H1 (cell line): ENCODE data around the gene SH2D7. TPM values are rescaled to one million over a fixed set of nuclear protein-coding genes. Genes with fewer than 3 reads are reported as not detected.

Experiments
- CTCF ChIA-PET: fragments of 300-600 bp; sonication (Branson Sonifier 250); formaldehyde crosslinking; loops from one replicate; lab custom pipeline; 2021; ENCODE audit not compliant: partially characterized antibody; lab: Charles Lee
- POLR2A ChIA-PET: fragments of 300-600 bp; sonication (Branson Sonifier 250); formaldehyde crosslinking; loops from one replicate; lab custom pipeline; 2021; ENCODE audit warnings: inconsistent platforms; ENCODE audit not compliant: partially characterized antibody; lab: Charles Lee
- DNase-seq, 2 experiments: peaks; one replicate each; pipeline versions ENCODE4 v3.0.0 to v3.0.0-alpha.2; 2010 to 2022; ENCODE audit warnings: low spot score in 2 of 2, low read depth in 1 of 2, mixed read lengths in 1 of 2
- FAIRE-seq: peaks from 2 replicates; lab custom pipeline; 2011; peaks lifted over from hg19 to GRCh38; lab: Jason Lieb, UNC
- H2AFZ ChIP-seq: 2 replicates; pipeline ENCODE4 v1.8.1; 2012; ENCODE audit warnings: low read length, inconsistent platforms
- H2AK5ac ChIP-seq: 2 replicates; pipeline ENCODE4 v1.6.1; 2013; ENCODE audit warnings: low read depth, low read length
- H2BK120ac ChIP-seq: replicated peaks from 2 replicates; pipeline ENCODE3; 2013; ENCODE audit warnings: low read depth, low read length, inconsistent platforms
- H2BK12ac ChIP-seq: 2 replicates; pipeline ENCODE4 v1.6.1; 2013; ENCODE audit warnings: low read depth, low read length
- H2BK15ac ChIP-seq: 2 replicates; pipeline ENCODE4 v1.6.1; 2013; ENCODE audit warnings: low read length
- H2BK20ac ChIP-seq: 2 replicates; pipeline ENCODE4 v1.6.1; 2013; ENCODE audit warnings: low read length
- H2BK5ac ChIP-seq: 2 replicates; pipeline ENCODE4 v1.6.1; 2013; ENCODE audit warnings: low read depth, low read length
- H3K14ac ChIP-seq: 2 replicates; pipeline ENCODE4 v1.6.1; 2013; ENCODE audit warnings: inconsistent platforms; ENCODE audit not compliant: insufficient read length
- H3K18ac ChIP-seq: 2 replicates; pipeline ENCODE4 v1.6.1; 2013; ENCODE audit warnings: low read length; ENCODE audit errors: extremely low read depth
- H3K23ac ChIP-seq: 2 replicates; pipeline ENCODE4 v1.6.1; 2013; ENCODE audit warnings: inconsistent platforms; ENCODE audit not compliant: insufficient read length
- H3K23me2 ChIP-seq: 2 replicates; pipeline ENCODE4 v1.6.1; 2013; ENCODE audit warnings: low read depth, low read length
- H3K27ac ChIP-seq: 2 replicates; pipeline ENCODE4 v1.6.1; 2011; ENCODE audit warnings: low read depth, low read length, inconsistent platforms
- H3K27me3 ChIP-seq, 4 experiments: replicated peaks in 1 of 4; 1 replicate in 1 of 4; 2 replicates in 3 of 4; pipeline versions ENCODE4 v1.6.1 to v1.8.1; 2011 to 2013; ENCODE audit warnings: low read length in 3 of 4, mild to moderate bottlenecking in 3 of 4, inconsistent platforms in 2 of 4, mixed read lengths in 2 of 4, moderate library complexity in 1 of 4; ENCODE audit not compliant: control insufficient read depth in 3 of 4, insufficient read depth in 3 of 4; ENCODE audit errors: extremely low read depth in 1 of 4
- H3K36me3 ChIP-seq, 4 experiments: 2 replicates each; pipeline versions ENCODE4 v1.6.1 to v1.8.1; 2011 to 2013; ENCODE audit warnings: mild to moderate bottlenecking in 4 of 4, low read length in 3 of 4, moderate library complexity in 2 of 4, control low read depth in 1 of 4, inconsistent platforms in 1 of 4; ENCODE audit not compliant: insufficient read depth in 4 of 4, control insufficient read depth in 2 of 4
- H3K4ac ChIP-seq: replicated peaks from 2 replicates; pipeline ENCODE3; 2013; ENCODE audit warnings: low read length, low read depth, mixed read lengths, inconsistent platforms; ENCODE audit not compliant: insufficient read length
- H3K4me1 ChIP-seq, 4 experiments: replicated peaks in 1 of 4; 1 replicate in 1 of 4; 2 replicates in 3 of 4; pipeline versions ENCODE4 v1.6.1 to v1.8.1; 2011 to 2013; ENCODE audit warnings: low read length in 3 of 4, inconsistent platforms in 2 of 4, mixed read lengths in 1 of 4; ENCODE audit not compliant: insufficient read depth in 4 of 4, control insufficient read depth in 3 of 4
- H3K4me2 ChIP-seq, 2 experiments: 2 replicates each; pipeline versions ENCODE4 v1.6.1 to v1.8.1; 2011 to 2013; ENCODE audit warnings: low read depth in 2 of 2, low read length in 2 of 2, control low read depth in 1 of 2, inconsistent platforms in 1 of 2, mild to moderate bottlenecking in 1 of 2; ENCODE audit not compliant: insufficient read depth in 1 of 2
- H3K4me3 ChIP-seq, 4 experiments: fragments of 200-600, 300-600 bp in 1 of 4; sonication (generic), shearing (Covaris generic), sonication (Bioruptor Twin) in 1 of 4; 2 replicates each; pipeline versions ENCODE4 v1.5.1 to v1.8.1; 2011 to 2016; ENCODE audit warnings: low read length in 4 of 4, low read depth in 3 of 4, control low read depth in 2 of 4, inconsistent platforms in 2 of 4, mild to moderate bottlenecking in 2 of 4, mixed read lengths in 1 of 4, moderate library complexity in 1 of 4; ENCODE audit not compliant: insufficient read depth in 2 of 4; ENCODE audit errors: extremely low read depth in 1 of 4
- H3K56ac ChIP-seq: replicated peaks from 2 replicates; pipeline ENCODE3; 2013; ENCODE audit warnings: low read depth, mild to moderate bottlenecking, mixed read lengths, low read length, inconsistent platforms; ENCODE audit not compliant: insufficient read length
- H3K79me1 ChIP-seq: 2 replicates; pipeline ENCODE4 v1.6.1; 2013; ENCODE audit warnings: low read depth, low read length, control low read depth
- H3K79me2 ChIP-seq, 2 experiments: 2 replicates each; pipeline versions ENCODE4 v1.6.1 to v1.8.1; 2012 to 2013; ENCODE audit warnings: low read length in 2 of 2, mild to moderate bottlenecking in 2 of 2, inconsistent platforms in 1 of 2; ENCODE audit not compliant: insufficient read depth in 2 of 2, control insufficient read depth in 1 of 2
- H3K9ac ChIP-seq, 4 experiments: replicated peaks in 1 of 4; 1 replicate in 1 of 4; 2 replicates in 3 of 4; pipeline versions ENCODE4 v1.6.1 to v1.8.1; 2011 to 2013; ENCODE audit warnings: low read depth in 3 of 4, low read length in 3 of 4, control low read depth in 2 of 4, mild to moderate bottlenecking in 2 of 4, moderate library complexity in 2 of 4, inconsistent platforms in 1 of 4; ENCODE audit errors: extremely low read depth in 1 of 4
- H3K9me3 ChIP-seq, 2 experiments: 2 replicates each; pipeline versions ENCODE4 v1.6.1 to v1.8.1; 2012 to 2013; ENCODE audit warnings: mild to moderate bottlenecking in 2 of 2, moderate library complexity in 2 of 2, control low read depth in 1 of 2, inconsistent platforms in 1 of 2, low read depth in 1 of 2, low read length in 1 of 2, mixed read lengths in 1 of 2; ENCODE audit not compliant: insufficient read depth in 2 of 2
- H4K20me1 ChIP-seq, 2 experiments: replicated peaks in 1 of 2; 2 replicates each; pipeline versions ENCODE3 to v1.8.1; 2011 to 2013; ENCODE audit warnings: inconsistent platforms in 2 of 2, low read length in 2 of 2, mild to moderate bottlenecking in 1 of 2; ENCODE audit not compliant: insufficient read depth in 2 of 2, control insufficient read depth in 1 of 2
- H4K5ac ChIP-seq: 2 replicates; pipeline ENCODE4 v1.6.1; 2013; ENCODE audit warnings: low read length, low read depth, mixed read lengths, inconsistent platforms; ENCODE audit not compliant: insufficient read length
- H4K8ac ChIP-seq: 2 replicates; pipeline ENCODE4 v1.8.0; 2013; ENCODE audit warnings: mild to moderate bottlenecking, moderate library complexity, low read length, inconsistent platforms; ENCODE audit not compliant: insufficient read depth; ENCODE audit errors: extremely low read depth
- H4K91ac ChIP-seq: replicated peaks from 2 replicates; pipeline ENCODE3; 2013; ENCODE audit warnings: low read length, mixed read lengths, inconsistent platforms; ENCODE audit not compliant: insufficient read length
- CTCF ChIP-seq, 3 experiments: IDR thresholded peaks; 1 replicate in 2 of 3; 2 replicates in 1 of 3; pipeline versions ENCODE4 v1.5.1 to v1.6.1; 2011; ENCODE audit warnings: low read length in 3 of 3, mild to moderate bottlenecking in 3 of 3, inconsistent platforms in 2 of 3, low read depth in 1 of 3, moderate library complexity in 1 of 3; ENCODE audit not compliant: insufficient read depth in 1 of 3; ENCODE audit errors: control extremely low read depth in 1 of 3
- JUN ChIP-seq: IDR thresholded peaks from 2 replicates; pipeline ENCODE4 v1.6.1; 2011; ENCODE audit warnings: low read depth, mild to moderate bottlenecking, improper control_type of control experiment, low read length
- KDM1A ChIP-seq: fragments of 200-600, 300-600 bp; sonication (generic); IDR thresholded peaks from 2 replicates; pipeline ENCODE4 v1.7.1; 2016; ENCODE audit warnings: mild to moderate bottlenecking, low read length, borderline replicate concordance
- MAX ChIP-seq: IDR thresholded peaks from 2 replicates; pipeline ENCODE4 v1.6.1; 2012; ENCODE audit warnings: inconsistent platforms
- POLR2AphosphoS5 ChIP-seq: IDR thresholded peaks from 2 replicates; pipeline ENCODE4 v1.6.1; 2011; ENCODE audit warnings: low read depth, low read length
- POU5F1 ChIP-seq: IDR thresholded peaks from 2 replicates; pipeline ENCODE4 v1.6.1; 2011; ENCODE audit warnings: low read depth, mild to moderate bottlenecking, low read length, moderate library complexity
- SIRT6 ChIP-seq: IDR thresholded peaks from one replicate; pipeline ENCODE4 v1.7.1; 2012; ENCODE audit warnings: low read length, inconsistent platforms
- TCF12 ChIP-seq: IDR thresholded peaks from 2 replicates; pipeline ENCODE4 v1.6.1; 2011; ENCODE audit warnings: low read depth, mild to moderate bottlenecking, low read length
- WGBS, 2 experiments: shearing (Covaris generic) in 1 of 2; methylation state at CpG; one replicate each; pipeline versions ENCODE4 v1.1.6 to v1.1.7; 2013 to 2015; ENCODE audit warnings: low lambda C conversion rate in 2 of 2, mixed read lengths in 2 of 2, inconsistent platforms in 1 of 2, low coverage in 1 of 2, missing lambda C conversion rate in 1 of 2; ENCODE audit not compliant: insufficient replicate concordance in 2 of 2, insufficient coverage in 1 of 2, insufficient read length in 1 of 2; ENCODE audit errors: extremely low coverage in 1 of 2, missing lambda C conversion rate in 1 of 2; 5-methylcytosine and 5-hydroxymethylcytosine counted together
- polyA plus RNA-seq, 7 experiments: library from polyadenylated mRNA; depleted of rRNA in 3 of 7; stranded (reverse) in 5 of 7; unstranded in 2 of 7; fragments of >200 nt in 5 of 7; fragments of 200-250 nt in 2 of 7; gene quantifications; 1 replicate in 5 of 7; 2 replicates in 1 of 7; 4 replicates in 1 of 7; pipeline versions ENCODE4 v1.2.1 to v1.2.3, GENCODE V29; 2011 to 2013; ENCODE audit warnings: missing spikeins in 2 of 7, mixed read lengths in 2 of 7
- total RNA-seq: library from RNA; stranded (reverse); fragmentation: NEBNext Ultra II Directional; extraction: Animal tissue kit (Norgen Biotek cat#: 25700); gene quantifications from 2 replicates; pipeline ENCODE4 v1.2.1, GENCODE V29; 2021

Gene SH2D7
- total and polyA plus RNA-seq, 2 of the 8 experiments (the other 6 are each of a cell fraction or from before 2014, with no cell fraction given) = not detected

GRCh38 chr15:78129751-78130287 is 37.5 kb downstream of the SH2D7 start:
- no peak overlapping the region; a peak in 1 of 8 replicates for H3K4me3 ChIP-seq
- H3K4ac ChIP-seq = no peak overlapping the region
- H2BK15ac ChIP-seq = 0 out of 2 replicates have a peak overlapping the region, but pooled peaks have one; percentile 93
- no peaks in the 10 kb centered on the region for H3K79me2 ChIP-seq
- H2BK20ac ChIP-seq = no peak overlapping the region
- no peak overlapping the region for H2AFZ ChIP-seq
- H2BK5ac ChIP-seq = no peak overlapping the region
- peaks cover 12% of the 10 kb centered on the region for H3K23me2 ChIP-seq
- peaks cover 8% of the 10 kb centered on the region for H3K79me1 ChIP-seq
- no peak overlapping the region for H2BK120ac ChIP-seq
- no peaks in the 10 kb centered on the region; a peak in 1 of 7 replicates for H3K27me3 ChIP-seq
- peaks cover 0 to 2% of the 10 kb centered on the region in 2 experiments for H4K20me1 ChIP-seq
- TF ChIP-seq TCF12 (no peak), CTCF (IDR thresholded peaks at IDR 0.05; ENCODE audit: control extremely low read depth in 1 of 3, insufficient read depth in 1 of 3, low read depth in 1 of 3, low read length in 3 of 3) (no peak), POU5F1 (no peak), KDM1A (peak; percentile 79), MAX (no peak), SIRT6 (no peak), JUN (no peak), POLR2AphosphoS5 (no peak)
- no peak overlapping the region for H3K23ac ChIP-seq
- FAIRE-seq (no peak), DNase-seq (no peak)
- H3K9me3 ChIP-seq = no peaks in the 10 kb centered on the region
- H4K8ac ChIP-seq = no peak overlapping the region
- POLR2A ChIA-PET = interaction anchor here (1.3 to 1.7 kb wide), 2 partner anchors 7 to 9 kb away, joined by 7 to 9 read pairs; no protein-coding TSS in a partner anchor
- 82% methylated on average over 5 of the region's 5 CpGs; no CpG with 5 or more reads in 1 of the 2 experiments for WGBS, 2 experiments
- H2BK12ac ChIP-seq = no peak overlapping the region
- H3K9ac ChIP-seq = no peak overlapping the region
- H4K91ac ChIP-seq = no peak overlapping the region
- no peak overlapping the region for H3K14ac ChIP-seq
- no peak overlapping the region for H4K5ac ChIP-seq
- H2AK5ac ChIP-seq = no peak overlapping the region
- H3K36me3 ChIP-seq = no peaks in the 10 kb centered on the region
- H3K18ac ChIP-seq = no peak overlapping the region
- CTCF ChIA-PET = interaction anchor here (0.8 to 6.8 kb wide), 20 partner anchors 9 to 171 kb away, joined by 3 to 64 read pairs (median 4); no protein-coding TSS in a partner anchor
- H3K4me1 ChIP-seq = peaks cover 0 to 21% (median 14%) of the 10 kb centered on the region in 4 experiments; a peak in 6 of 7 replicates
- peak overlapping the region; percentile 66 to 75; a peak in 2 of 4 replicates for H3K4me2 ChIP-seq
- H3K56ac ChIP-seq = no peak overlapping the region
- no peak overlapping the region for H3K27ac ChIP-seq
